Skeletal muscle satellite cell (primary cell): ENCODE results near the gene PIP4P1.

Source experiments
- H3K27me3 ChIP-seq: 2 replicates; pipeline ENCODE4 v1.7.0; 2013; ENCODE audit warnings: low read length; ENCODE audit not compliant: control insufficient read depth, insufficient read depth
- H3K36me3 ChIP-seq: 2 replicates; pipeline ENCODE4 v1.7.0; 2013; ENCODE audit warnings: mild to moderate bottlenecking, control low read depth, low read length; ENCODE audit not compliant: insufficient read depth
- H3K4me1 ChIP-seq: 2 replicates; pipeline ENCODE4 v1.7.0; 2013; ENCODE audit warnings: low read length; ENCODE audit not compliant: control insufficient read depth, insufficient read depth
- H3K4me2 ChIP-seq: 2 replicates; pipeline ENCODE4 v1.7.0; 2013; ENCODE audit warnings: mild to moderate bottlenecking, low read length
- H3K4me3 ChIP-seq: 2 replicates; pipeline ENCODE4 v1.7.0; 2013; ENCODE audit warnings: low read length
- H3K9ac ChIP-seq: 2 replicates; pipeline ENCODE4 v1.7.0; 2013; ENCODE audit warnings: mild to moderate bottlenecking, low read depth, low read length, moderate library complexity
- H3K9me3 ChIP-seq: replicated peaks from 2 replicates; pipeline ENCODE4 v1.7.0; 2013; ENCODE audit warnings: mild to moderate bottlenecking, control low read depth, low read length

Gene PIP4P1

GRCh38 chr14:20429801-20430669 lies 31.2 kb downstream of the PIP4P1 start:
- no peak overlapping the region for H3K4me2 ChIP-seq
- peaks cover 15% of the 10 kb centered on the region for H3K4me1 ChIP-seq
- no peak overlapping the region for H3K9ac ChIP-seq
- no peak overlapping the region for H3K4me3 ChIP-seq
- no peaks in the 10 kb centered on the region for H3K36me3 ChIP-seq
- peaks cover under 1% of the 10 kb centered on the region for H3K27me3 ChIP-seq
- H3K9me3 ChIP-seq: no peaks in the 10 kb centered on the region

- no peak overlapping the region for H3K4me3 ChIP-seq
- no peaks in the 10 kb centered on the region for H3K9me3 ChIP-seq
- no peak overlapping the region for H3K9ac ChIP-seq
Measured at GRCh38 chr14:20428802-20429201, 32.4 kb downstream of the PIP4P1 start.

GRCh38 chr14:20428010-20428365 lies 33.2 kb downstream of the PIP4P1 start:
- no peak overlapping the region for H3K9ac ChIP-seq
- H3K4me1 ChIP-seq: peaks cover 9% of the 10 kb centered on the region
- no peak overlapping the region for H3K4me2 ChIP-seq
- no peak overlapping the region for H3K4me3 ChIP-seq
- H3K36me3 ChIP-seq: no peaks in the 10 kb centered on the region
- no peaks in the 10 kb centered on the region for H3K9me3 ChIP-seq
- peaks cover 5% of the 10 kb centered on the region for H3K27me3 ChIP-seq

More at GRCh38 chr14:20428802-20429201, 32.4 kb downstream of the PIP4P1 start:
- no peaks in the 10 kb centered on the region for H3K36me3 ChIP-seq
- no peak overlapping the region for H3K4me2 ChIP-seq
- peaks cover 5% of the 10 kb centered on the region for H3K27me3 ChIP-seq
- peaks cover 9% of the 10 kb centered on the region for H3K4me1 ChIP-seq

- Histone ChIP-seq H3K27me3 (peaks cover 5% of the 10 kb centered on the region), H3K4me2 (peak overlapping the region; percentile 13), H3K36me3 (no peaks in the 10 kb centered on the region), H3K9me3 (no peaks in the 10 kb centered on the region), H3K9ac (no peak overlapping the region), H3K4me3 (no peak overlapping the region), H3K4me1 (peaks cover 9% of the 10 kb centered on the region)
Measured at GRCh38 chr14:20427231-20428009, 33.8 kb downstream of the PIP4P1 start.

- H3K27me3 ChIP-seq: peaks cover 5% of the 10 kb centered on the region
- no peak overlapping the region for H3K4me3 ChIP-seq
- no peaks in the 10 kb centered on the region for H3K9me3 ChIP-seq
- H3K4me1 ChIP-seq: peaks cover 4% of the 10 kb centered on the region
- no peak overlapping the region for H3K4me2 ChIP-seq
- H3K36me3 ChIP-seq: no peaks in the 10 kb centered on the region
- H3K9ac ChIP-seq: no peak overlapping the region
Measured at GRCh38 chr14:20424851-20425250, 36.4 kb downstream of the PIP4P1 start.

GRCh38 chr14:20422886-20423285 lies 38.3 kb downstream of the PIP4P1 start:
- Histone ChIP-seq H3K4me2 (no peak overlapping the region), H3K4me1 (peaks cover 4% of the 10 kb centered on the region), H3K36me3 (no peaks in the 10 kb centered on the region), H3K9me3 (no peaks in the 10 kb centered on the region), H3K27me3 (peaks cover 5% of the 10 kb centered on the region), H3K9ac (no peak overlapping the region), H3K4me3 (no peak overlapping the region)

GRCh38 chr14:20421267-20421666 lies 40.0 kb downstream of the PIP4P1 start:
- H3K4me3 ChIP-seq: no peak overlapping the region
- peaks cover 5% of the 10 kb centered on the region for H3K27me3 ChIP-seq

GRCh38 chr14:20419419-20419818 lies 41.8 kb downstream of the PIP4P1 start:
- Histone ChIP-seq H3K9me3 (no peaks in the 10 kb centered on the region), H3K9ac (no peak overlapping the region), H3K27me3 (no peaks in the 10 kb centered on the region), H3K4me3 (no peak overlapping the region), H3K4me2 (no peak overlapping the region), H3K36me3 (no peaks in the 10 kb centered on the region), H3K4me1 (no peaks in the 10 kb centered on the region)

More at GRCh38 chr14:20421267-20421666, 40.0 kb downstream of the PIP4P1 start:
- Histone ChIP-seq H3K4me2 (no peak overlapping the region), H3K36me3 (no peaks in the 10 kb centered on the region), H3K9me3 (no peaks in the 10 kb centered on the region), H3K4me1 (no peaks in the 10 kb centered on the region), H3K9ac (no peak overlapping the region)

GRCh38 chr14:20418501-20418909 lies 42.7 kb downstream of the PIP4P1 start:
- Histone ChIP-seq H3K9ac (no peak overlapping the region), H3K4me3 (no peak overlapping the region), H3K9me3 (no peaks in the 10 kb centered on the region)

GRCh38 chr14:20417250-20418186 lies 43.7 kb downstream of the PIP4P1 start:
- no peaks in the 10 kb centered on the region for H3K36me3 ChIP-seq
- no peaks in the 10 kb centered on the region for H3K9me3 ChIP-seq
- H3K27me3 ChIP-seq: no peaks in the 10 kb centered on the region
- no peak overlapping the region for H3K9ac ChIP-seq
- no peak overlapping the region for H3K4me3 ChIP-seq
- H3K4me2 ChIP-seq: no peak overlapping the region
- H3K4me1 ChIP-seq: peaks cover 6% of the 10 kb centered on the region

More at GRCh38 chr14:20418501-20418909, 42.7 kb downstream of the PIP4P1 start:
- H3K27me3 ChIP-seq: no peaks in the 10 kb centered on the region
- H3K36me3 ChIP-seq: no peaks in the 10 kb centered on the region
- no peak overlapping the region for H3K4me2 ChIP-seq
- peaks cover 6% of the 10 kb centered on the region for H3K4me1 ChIP-seq

GRCh38 chr14:20416223-20416622 lies 45.0 kb downstream of the PIP4P1 start:
- H3K9ac ChIP-seq: peak overlapping the region; percentile 17

More at GRCh38 chr14:20416223-20416622, 45.0 kb downstream of the PIP4P1 start:
- Histone ChIP-seq H3K36me3 (no peaks in the 10 kb centered on the region), H3K27me3 (no peaks in the 10 kb centered on the region), H3K4me2 (no peak overlapping the region), H3K4me1 (peaks cover 12% of the 10 kb centered on the region), H3K9me3 (no peaks in the 10 kb centered on the region), H3K4me3 (no peak overlapping the region)
